Measurements from ENCODE around the gene RLBP1. TPM values are rescaled to one million over a fixed set of nuclear protein-coding genes. Genes with fewer than 3 reads are reported as not detected.

Gene RLBP1
- total RNA-seq, 4 donors from 2014 or later, result not detected

GRCh38 chr15:89230277-89230676 lies 8.9 kb upstream of the RLBP1 start:
- no peaks in the 10 kb centered on the region for H3K4me1 ChIP-seq
- H3K27me3 ChIP-seq, result no peaks in the 10 kb centered on the region
- in situ Hi-C loops (cut with MboI; ENCODE audit: low pct_ligation_motif_present in 1 of 4, low pct_unique_long_range_greater_than_20kb in 1 of 4, low sequenced_read_pairs in 3 of 4) (no loop called here), intact Hi-C loops (cut with DNase I; ENCODE audit: low total_unique reads) (no loop called here)
- no peak overlapping the region for H3K27ac ChIP-seq
- 64 to 67% methylated on average over 4 to 5 of the region's 5 CpGs for WGBS, 2 donors (ENCODE audit: low coverage in 1 of 2)
- H3K36me3 ChIP-seq, result no peaks in the 10 kb centered on the region
- H3K4me3 ChIP-seq, result no peak overlapping the region
- DNase-seq, result no peak
- TF ChIP-seq POLR2AphosphoS5 (IDR thresholded peaks at IDR 0.05), result no peak
- H3K9me3 ChIP-seq, result no peaks in the 10 kb centered on the region

DNA sequence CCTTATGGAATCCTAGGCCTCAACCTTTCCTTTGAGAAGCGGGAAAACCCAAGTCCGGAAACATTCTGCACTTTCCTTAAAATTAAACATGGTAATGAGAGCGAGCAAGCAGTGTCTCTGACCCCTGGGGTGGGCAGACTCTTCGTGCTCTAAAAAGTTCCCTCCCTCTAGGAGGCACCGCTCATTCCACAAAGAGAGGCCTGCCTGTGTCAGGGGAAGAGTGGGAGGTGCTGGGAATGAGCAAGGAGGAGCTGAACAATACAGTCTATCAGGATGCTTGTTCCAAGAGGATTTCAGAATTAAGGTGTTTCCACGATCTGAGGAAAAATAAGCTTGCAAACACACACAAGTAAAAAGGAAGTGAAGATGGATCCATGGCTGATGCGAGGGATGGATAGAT lies 6.0 kb upstream of the RLBP1 start:
- Histone ChIP-seq H3K9me3 (no peaks in the 10 kb centered on the region), H3K36me3 (no peaks in the 10 kb centered on the region), H3K27ac (no peak overlapping the region), H3K4me3 (no peak overlapping the region), H3K4me1 (no peaks in the 10 kb centered on the region), H3K27me3 (no peaks in the 10 kb centered on the region)
- DNase-seq, result no peak
- intact Hi-C loops (cut with DNase I; ENCODE audit: low total_unique reads), result no loop called here
- 82 to 87% methylated on average over 7 of the region's 7 CpGs for WGBS, 2 donors (ENCODE audit: low coverage in 1 of 2)
- in situ Hi-C loops (cut with MboI; ENCODE audit: low pct_ligation_motif_present in 1 of 4, low pct_unique_long_range_greater_than_20kb in 1 of 4, low sequenced_read_pairs in 3 of 4), result no loop called here
- TF ChIP-seq, protein P1, sequence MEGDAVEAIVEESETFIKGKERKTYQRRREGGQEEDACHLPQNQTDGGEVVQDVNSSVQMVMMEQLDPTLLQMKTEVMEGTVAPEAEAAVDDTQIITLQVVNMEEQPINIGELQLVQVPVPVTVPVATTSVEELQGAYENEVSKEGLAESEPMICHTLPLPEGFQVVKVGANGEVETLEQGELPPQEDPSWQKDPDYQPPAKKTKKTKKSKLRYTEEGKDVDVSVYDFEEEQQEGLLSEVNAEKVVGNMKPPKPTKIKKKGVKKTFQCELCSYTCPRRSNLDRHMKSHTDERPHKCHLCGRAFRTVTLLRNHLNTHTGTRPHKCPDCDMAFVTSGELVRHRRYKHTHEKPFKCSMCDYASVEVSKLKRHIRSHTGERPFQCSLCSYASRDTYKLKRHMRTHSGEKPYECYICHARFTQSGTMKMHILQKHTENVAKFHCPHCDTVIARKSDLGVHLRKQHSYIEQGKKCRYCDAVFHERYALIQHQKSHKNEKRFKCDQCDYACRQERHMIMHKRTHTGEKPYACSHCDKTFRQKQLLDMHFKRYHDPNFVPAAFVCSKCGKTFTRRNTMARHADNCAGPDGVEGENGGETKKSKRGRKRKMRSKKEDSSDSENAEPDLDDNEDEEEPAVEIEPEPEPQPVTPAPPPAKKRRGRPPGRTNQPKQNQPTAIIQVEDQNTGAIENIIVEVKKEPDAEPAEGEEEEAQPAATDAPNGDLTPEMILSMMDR (IDR thresholded peaks at IDR 0.05), result no peak
- no peak for TF ChIP-seq EP300 (IDR thresholded peaks at IDR 0.05; ENCODE audit: low read depth)
- no peak for TF ChIP-seq POLR2A (IDR thresholded peaks at IDR 0.05)
- no peak for TF ChIP-seq POLR2AphosphoS5 (IDR thresholded peaks at IDR 0.05)

- in situ Hi-C loops (cut with MboI; ENCODE audit: low pct_ligation_motif_present in 1 of 4, low pct_unique_long_range_greater_than_20kb in 1 of 4, low sequenced_read_pairs in 3 of 4) (no loop called here), intact Hi-C loops (cut with DNase I; ENCODE audit: low total_unique reads) (no loop called here)
- H3K4me1 ChIP-seq, result no peaks in the 10 kb centered on the region
- WGBS, 2 donors (ENCODE audit: low coverage in 1 of 2), result 84 to 88% methylated on average over 4 to 14 of the region's 14 CpGs
- DNase-seq, result no peak
- no peaks in the 10 kb centered on the region for H3K9me3 ChIP-seq
- H3K27me3 ChIP-seq, result no peaks in the 10 kb centered on the region
- no peak for TF ChIP-seq POLR2A (IDR thresholded peaks at IDR 0.05)
- TF ChIP-seq, protein P1 (IDR thresholded peaks at IDR 0.05), result no peak
- TF ChIP-seq POLR2AphosphoS5 (IDR thresholded peaks at IDR 0.05), result no peak
- no peak for TF ChIP-seq EP300 (IDR thresholded peaks at IDR 0.05; ENCODE audit: low read depth)
- no peak overlapping the region for H3K27ac ChIP-seq
- no peaks in the 10 kb centered on the region for H3K36me3 ChIP-seq
- H3K4me3 ChIP-seq, result no peak overlapping the region
These were observed 5.2 kb upstream of the RLBP1 start for GRCh38 chr15:89226359-89227221.

- intact Hi-C loops (cut with DNase I; ENCODE audit: low total_unique reads) (no loop called here), in situ Hi-C loops (cut with MboI; ENCODE audit: low pct_ligation_motif_present in 1 of 4, low pct_unique_long_range_greater_than_20kb in 1 of 4, low sequenced_read_pairs in 3 of 4) (no loop called here)
- Histone ChIP-seq H3K27ac (no peak overlapping the region), H3K4me1 (no peaks in the 10 kb centered on the region), H3K27me3 (no peaks in the 10 kb centered on the region), H3K36me3 (no peaks in the 10 kb centered on the region), H3K4me3 (no peak overlapping the region), H3K9me3 (no peaks in the 10 kb centered on the region)
- TF ChIP-seq EP300 (IDR thresholded peaks at IDR 0.05; ENCODE audit: low read depth), result no peak
- TF ChIP-seq POLR2AphosphoS5 (IDR thresholded peaks at IDR 0.05), result no peak
- TF ChIP-seq POLR2A (IDR thresholded peaks at IDR 0.05), result no peak
- TF ChIP-seq, protein P1 (IDR thresholded peaks at IDR 0.05), result no peak
- DNase-seq, result no peak
- WGBS, 2 donors (ENCODE audit: low coverage in 1 of 2), result 93 to 100% methylated on average over 2 to 5 of the region's 5 CpGs
These were observed 4.2 kb upstream of the RLBP1 start for GRCh38 chr15:89225588-89225987.

Measured in transverse colon (tissue), 4 donors.